Renal cortex interstitium (tissue), 15 donors: ENCODE results near the gene TMEM203. TPM values are rescaled to one million over a fixed set of nuclear protein-coding genes. Genes with fewer than 3 reads are reported as not detected.

Source experiments
- DNase-seq, 11 donors: peaks; one replicate each; pipeline ENCODE4 v3.0.0-alpha.2; 2013; ENCODE audit warnings: low read depth in 9 of 11, low spot score in 4 of 11; ENCODE audit errors: extremely low read depth in 1 of 11
- long read RNA-seq, 16 experiments: transcript quantifications; one replicate each; lab custom pipeline, GENCODE V29; 2026
- polyA plus RNA-seq, 3 donors: library from polyadenylated mRNA; unstranded; fragments of 120-200 nt; gene quantifications; one replicate each; pipeline ENCODE4 v1.2.1, GENCODE V29; 2013; ENCODE audit not compliant: insufficient read length in 3 of 3

TMEM203 gene
- polyA plus RNA-seq, result 10 to 100 TPM; 40.2 to 46.4 (median 42.7) TPM
- long read RNA-seq, donor 1, transcript TMEM203-201 (1 exons, 1,557 nt), result major isoform, 38 of 38 reads
- long read RNA-seq, donor 1, partial matches to known transcripts, result 0 of 38 reads
- long read RNA-seq, donor 1, other reads (novel, unspliced or antisense), result 0 of 38 reads
- long read RNA-seq, donor 2, transcript TMEM203-201 (1 exons, 1,557 nt), result major isoform, 33 of 33 reads
- long read RNA-seq, donor 2, partial matches to known transcripts, result 0 of 33 reads
- long read RNA-seq, donor 2, other reads (novel, unspliced or antisense), result 0 of 33 reads
- long read RNA-seq, donor 3, transcript TMEM203-201 (1 exons, 1,557 nt), result major isoform, 50 of 50 reads
- long read RNA-seq, donor 3, partial matches to known transcripts, result 0 of 50 reads
- long read RNA-seq, donor 3, other reads (novel, unspliced or antisense), result 0 of 50 reads
- long read RNA-seq, donor 4, transcript TMEM203-201 (1 exons, 1,557 nt), result major isoform, 37 of 37 reads
- long read RNA-seq, donor 4, partial matches to known transcripts, result 0 of 37 reads
- long read RNA-seq, donor 4, other reads (novel, unspliced or antisense), result 0 of 37 reads
- long read RNA-seq, donor 5, result 0 reads
- long read RNA-seq, donor 6, transcript TMEM203-201 (1 exons, 1,557 nt), result major isoform, 40 of 40 reads
- long read RNA-seq, donor 6, partial matches to known transcripts, result 0 of 40 reads
- long read RNA-seq, donor 6, other reads (novel, unspliced or antisense), result 0 of 40 reads
- long read RNA-seq, donor 7, transcript TMEM203-201 (1 exons, 1,557 nt), result major isoform, 54 of 54 reads
- long read RNA-seq, donor 7, partial matches to known transcripts, result 0 of 54 reads
- long read RNA-seq, donor 7, other reads (novel, unspliced or antisense), result 0 of 54 reads
- long read RNA-seq, donor 8, transcript TMEM203-201 (1 exons, 1,557 nt), result major isoform, 62 of 62 reads
- long read RNA-seq, donor 8, partial matches to known transcripts, result 0 of 62 reads
- long read RNA-seq, donor 8, other reads (novel, unspliced or antisense), result 0 of 62 reads
- long read RNA-seq, donor 9, transcript TMEM203-201 (1 exons, 1,557 nt), result major isoform, 46 of 46 reads
- long read RNA-seq, donor 9, partial matches to known transcripts, result 0 of 46 reads
- long read RNA-seq, donor 9, other reads (novel, unspliced or antisense), result 0 of 46 reads
- long read RNA-seq, donor 10, transcript TMEM203-201 (1 exons, 1,557 nt), result major isoform, 39 of 39 reads
- long read RNA-seq, donor 10, partial matches to known transcripts, result 0 of 39 reads
- long read RNA-seq, donor 10, other reads (novel, unspliced or antisense), result 0 of 39 reads
- long read RNA-seq, donor 11, transcript TMEM203-201 (1 exons, 1,557 nt), result major isoform, 29 of 29 reads
- long read RNA-seq, donor 11, partial matches to known transcripts, result 0 of 29 reads
- long read RNA-seq, donor 11, other reads (novel, unspliced or antisense), result 0 of 29 reads
- long read RNA-seq, donor 12, transcript TMEM203-201 (1 exons, 1,557 nt), result major isoform, 27 of 27 reads
- long read RNA-seq, donor 12, partial matches to known transcripts, result 0 of 27 reads
- long read RNA-seq, donor 12, other reads (novel, unspliced or antisense), result 0 of 27 reads
- long read RNA-seq, donor 13, result 0 reads
- long read RNA-seq, donor 14, transcript TMEM203-201 (1 exons, 1,557 nt), result major isoform, 40 of 40 reads
- long read RNA-seq, donor 14, partial matches to known transcripts, result 0 of 40 reads
- long read RNA-seq, donor 14, other reads (novel, unspliced or antisense), result 0 of 40 reads
- long read RNA-seq, donor 15, transcript TMEM203-201 (1 exons, 1,557 nt), result major isoform, 20 of 20 reads
- long read RNA-seq, donor 15, partial matches to known transcripts, result 0 of 20 reads
- long read RNA-seq, donor 15, other reads (novel, unspliced or antisense), result 0 of 20 reads
- long read RNA-seq, donor 16, transcript TMEM203-201 (1 exons, 1,557 nt), result major isoform, 101 of 101 reads
- long read RNA-seq, donor 16, partial matches to known transcripts, result 0 of 101 reads
- long read RNA-seq, donor 16, other reads (novel, unspliced or antisense), result 0 of 101 reads

- DNase-seq, result peak in 10 of 11 donors; percentile 62 to 91 (median 84)
These were observed at the start of gene TMEM203, which contains the start of gene NDOR1 for GRCh38 chr9:137205126-137206069. Gene TMEM203, minus strand, starts transcription at chr9:137205648. Its CDS starts 234 bp downstream, at chr9:137205414. Gene NDOR1, plus strand, starts transcription at chr9:137205700. Its CDS starts 78 bp downstream, at chr9:137205778.

GRCh38 chr9:137254624-137255447 lies 49.4 kb upstream of the TMEM203 start, which contains the start of gene NELFB:
Gene NELFB, plus strand, starts transcription at chr9:137255327.
- DNase-seq, result peak in 10 of 11 donors; percentile 72 to 91 (median 86)

GRCh38 chr9:137253717-137254623 lies 48.5 kb upstream of the TMEM203 start:
- DNase-seq, result no peak

GRCh38 chr9:137252555-137253506 lies 47.4 kb upstream of the TMEM203 start:
- no peak for DNase-seq

GRCh38 chr9:137251490-137252268 lies 46.2 kb upstream of the TMEM203 start:
- DNase-seq, result no peak

GRCh38 chr9:137251194-137251461 lies 45.7 kb upstream of the TMEM203 start, which contains the start of gene STPG3:
Gene STPG3, plus strand, starts transcription at chr9:137251286. Its CDS starts 1 bp downstream, at chr9:137251287.
- no peak for DNase-seq

GRCh38 chr9:137250329-137251193 lies 45.1 kb upstream of the TMEM203 start:
- no peak for DNase-seq

- no peak for DNase-seq
These were observed 42.4 kb upstream of the TMEM203 start for GRCh38 chr9:137247916-137248175.

- no peak for DNase-seq
These were observed 41.9 kb upstream of the TMEM203 start for GRCh38 chr9:137247135-137247915.

GRCh38 chr9:137245450-137246421 lies 40.3 kb upstream of the TMEM203 start:
- DNase-seq, result no peak
